Measurements from ENCODE around the gene MAGEB17. TPM values are rescaled to one million over a fixed set of nuclear protein-coding genes. Genes with fewer than 3 reads are reported as not detected.

The MAGEB17 gene
- polyA plus RNA-seq, 1 donor from 2014 or later = 0.17 TPM

- H3K4me3 ChIP-seq (ENCODE audit: low read length) = no peak overlapping the region
- H3K27ac ChIP-seq (ENCODE audit: low read length) = no peak overlapping the region
- H3K79me2 ChIP-seq (replicated peaks; ENCODE audit: insufficient read depth, low read length) = no peaks in the 10 kb centered on the region
- no peaks in the 10 kb centered on the region for H3K9me2 ChIP-seq (ENCODE audit: insufficient read depth, low read length)
- H3F3A ChIP-seq (ENCODE audit: insufficient read depth, low read length, poor library complexity, severe bottlenecking) = no peaks in the 10 kb centered on the region
- H4K20me1 ChIP-seq (ENCODE audit: insufficient read depth) = no peaks in the 10 kb centered on the region
- no peaks in the 10 kb centered on the region for H3K27me3 ChIP-seq (ENCODE audit: insufficient read depth, low read depth, low read length)
- no peak overlapping the region for H3K4me2 ChIP-seq (ENCODE audit: low read length)
- no peak overlapping the region for H2AFZ ChIP-seq (ENCODE audit: low read depth, low read length)
- no peaks in the 10 kb centered on the region for H3K9me3 ChIP-seq (ENCODE audit: low read length)
- H3K9ac ChIP-seq (ENCODE audit: low read length) = no peak overlapping the region
- TF ChIP-seq SMC3 (conservative IDR thresholded peaks at IDR 0.05; ENCODE audit: poor library complexity) (no peak), MXI1 (conservative IDR thresholded peaks at IDR 0.05; ENCODE audit: poor library complexity, severe bottlenecking) (no peak), RAD21 (conservative IDR thresholded peaks at IDR 0.05) (no peak), CTCF (IDR thresholded peaks at IDR 0.05; ENCODE audit: poor library complexity, severe bottlenecking) (no peak), TAF1 (IDR thresholded peaks at IDR 0.05; ENCODE audit: low read depth) (no peak), EP300 (conservative IDR thresholded peaks at IDR 0.05; ENCODE audit: poor library complexity, severe bottlenecking) (no peak)
- no peaks in the 10 kb centered on the region for H3K36me3 ChIP-seq (ENCODE audit: insufficient read depth, low read length)
Observed at GRCh38 chrX:16137416-16138107, 29.7 kb upstream of the MAGEB17 start.

GRCh38 chrX:16138108-16138427 lies 29.2 kb upstream of the MAGEB17 start:
- Histone ChIP-seq H3K9ac (ENCODE audit: low read length) (no peak overlapping the region), H3K27ac (ENCODE audit: low read length) (no peak overlapping the region), H3K79me2 (replicated peaks; ENCODE audit: insufficient read depth, low read length) (no peaks in the 10 kb centered on the region), H3K4me3 (ENCODE audit: low read length) (no peak overlapping the region), H3F3A (ENCODE audit: insufficient read depth, low read length, poor library complexity, severe bottlenecking) (no peaks in the 10 kb centered on the region), H3K36me3 (ENCODE audit: insufficient read depth, low read length) (no peaks in the 10 kb centered on the region), H3K9me2 (ENCODE audit: insufficient read depth, low read length) (no peaks in the 10 kb centered on the region), H4K20me1 (ENCODE audit: insufficient read depth) (no peaks in the 10 kb centered on the region), H2AFZ (ENCODE audit: low read depth, low read length) (no peak overlapping the region), H3K27me3 (ENCODE audit: insufficient read depth, low read depth, low read length) (no peaks in the 10 kb centered on the region), H3K4me2 (ENCODE audit: low read length) (no peak overlapping the region), H3K9me3 (ENCODE audit: low read length) (no peaks in the 10 kb centered on the region)
- TF ChIP-seq CTCF (IDR thresholded peaks at IDR 0.05; ENCODE audit: poor library complexity, severe bottlenecking) (no peak), POLR2AphosphoS5 (IDR thresholded peaks at IDR 0.05) (no peak), EZH2 (IDR thresholded peaks at IDR 0.05; ENCODE audit: borderline replicate concordance, insufficient read depth, low read length, poor library complexity, severe bottlenecking) (no peak), RAD21 (conservative IDR thresholded peaks at IDR 0.05) (no peak), TAF1 (IDR thresholded peaks at IDR 0.05; ENCODE audit: low read depth) (no peak), REST (IDR thresholded peaks at IDR 0.05; ENCODE audit: borderline replicate concordance) (no peak), MXI1 (conservative IDR thresholded peaks at IDR 0.05; ENCODE audit: poor library complexity, severe bottlenecking) (no peak), SMC3 (conservative IDR thresholded peaks at IDR 0.05; ENCODE audit: poor library complexity) (no peak), EP300 (conservative IDR thresholded peaks at IDR 0.05; ENCODE audit: poor library complexity, severe bottlenecking) (no peak)
